Amygdala (tissue), 56 donors: ENCODE measurements around the gene SH3RF3.

Experiments
- DNase-seq, 56 donors: peaks; one replicate each; lab custom pipeline; 2025; lab: John Stamatoyannopoulos, UW

SH3RF3 gene

GRCh38 chr2:109419171-109419756 is 290.3 kb downstream of the SH3RF3 start:
- DNase-seq = no peak

GRCh38 chr2:109419960-109420370 is 291.0 kb downstream of the SH3RF3 start:
- DNase-seq = peak in 8 of 56 donors; percentile 11 to 50 (median 19)

- DNase-seq = no peak
These were observed 292.1 kb downstream of the SH3RF3 start for GRCh38 chr2:109421101-109421500.

GRCh38 chr2:109421642-109422041 is 292.6 kb downstream of the SH3RF3 start:
- DNase-seq = no peak

GRCh38 chr2:109422071-109422757 is 293.2 kb downstream of the SH3RF3 start:
- DNase-seq = no peak

GRCh38 chr2:109422758-109423500 is 293.9 kb downstream of the SH3RF3 start:
- no peak for DNase-seq

- DNase-seq = no peak
These were observed 294.8 kb downstream of the SH3RF3 start for GRCh38 chr2:109423556-109424359.

- no peak for DNase-seq
These were observed 296.4 kb downstream of the SH3RF3 start for GRCh38 chr2:109425411-109425810.

- DNase-seq = no peak
These were observed 298.7 kb downstream of the SH3RF3 start for GRCh38 chr2:109427661-109428091.

GRCh38 chr2:109428281-109428680 is 299.3 kb downstream of the SH3RF3 start:
- DNase-seq = no peak

- DNase-seq = no peak
These were observed 300.0 kb downstream of the SH3RF3 start for GRCh38 chr2:109428841-109429566.

- DNase-seq = no peak
These were observed 300.7 kb downstream of the SH3RF3 start for GRCh38 chr2:109429567-109430328.

- DNase-seq = no peak
These were observed 301.3 kb downstream of the SH3RF3 start for GRCh38 chr2:109430329-109430636.

- no peak for DNase-seq
These were observed 303.4 kb downstream of the SH3RF3 start for GRCh38 chr2:109432421-109432820.

GRCh38 chr2:109433486-109433885 is 304.5 kb downstream of the SH3RF3 start:
- no peak for DNase-seq

GRCh38 chr2:109433926-109434325 is 304.9 kb downstream of the SH3RF3 start:
- DNase-seq = no peak

- no peak for DNase-seq
These were observed 305.3 kb downstream of the SH3RF3 start for GRCh38 chr2:109434351-109434750.

GRCh38 chr2:109435066-109435690 is 306.2 kb downstream of the SH3RF3 start:
- DNase-seq = no peak
